ENCODE results near the gene IGFBP4. TPM values are rescaled to one million over a fixed set of nuclear protein-coding genes. Genes with fewer than 3 reads are reported as not detected.

IGFBP4 gene
- total and polyA plus RNA-seq, 2 donors (not counting 1 experiment from before 2014, with no cell fraction given), result 4.6 to 31.3 TPM

DNA sequence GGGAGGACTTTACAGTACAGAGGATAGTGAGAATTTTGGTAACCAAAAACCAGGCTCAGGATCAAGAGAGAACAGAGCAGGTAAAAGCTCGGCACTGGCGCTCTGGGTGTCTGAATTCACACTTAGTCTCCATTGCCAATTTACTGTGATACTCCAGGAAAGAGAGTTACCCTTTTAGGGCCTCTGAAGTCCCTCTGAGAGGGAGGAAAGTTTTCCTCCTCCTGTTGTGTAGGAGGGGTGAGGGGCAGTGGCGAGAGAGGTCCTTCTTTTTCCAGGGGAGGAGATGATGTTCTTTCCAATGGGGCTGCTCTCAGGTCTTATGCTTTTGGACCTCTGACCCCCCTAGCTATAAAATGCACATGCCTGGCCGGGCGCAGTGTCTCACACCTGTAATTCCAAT lies 63.5 kb downstream of the IGFBP4 start:
- H3K36me3 ChIP-seq (replicated peaks in 1 of 2; ENCODE audit: control extremely low read depth in 1 of 2, control insufficient read depth in 1 of 2, extremely low read depth in 1 of 2, insufficient read depth in 2 of 2, low read length in 1 of 2), result no peaks in the 10 kb centered on the region
- intact Hi-C loops (cut with micrococcal nuclease), result no loop called here
- H3K4me3 ChIP-seq (ENCODE audit: control extremely low read depth in 1 of 5, extremely low read depth in 1 of 5, insufficient read depth in 1 of 5, low read depth in 2 of 5, low read length in 4 of 5), result no peak overlapping the region
- H4K20me1 ChIP-seq (ENCODE audit: control insufficient read depth, insufficient read depth, low read length, poor library complexity, severe bottlenecking), result no peaks in the 10 kb centered on the region
- no peak overlapping the region for H3K4me2 ChIP-seq (replicated peaks; ENCODE audit: low read depth, low read length, poor library complexity, severe bottlenecking)
- CTCF ChIA-PET, result interaction anchor here (1.2 kb wide), 1 partner anchor 26 kb away, joined by 5 read pairs; no protein-coding TSS in a partner anchor
- 75% methylated on average over 2 of the region's 5 CpGs for WGBS (ENCODE audit: insufficient coverage)
- H3K4me3 Mint-ChIP-seq, result no peak overlapping the region
- TF ChIP-seq, protein P1, sequence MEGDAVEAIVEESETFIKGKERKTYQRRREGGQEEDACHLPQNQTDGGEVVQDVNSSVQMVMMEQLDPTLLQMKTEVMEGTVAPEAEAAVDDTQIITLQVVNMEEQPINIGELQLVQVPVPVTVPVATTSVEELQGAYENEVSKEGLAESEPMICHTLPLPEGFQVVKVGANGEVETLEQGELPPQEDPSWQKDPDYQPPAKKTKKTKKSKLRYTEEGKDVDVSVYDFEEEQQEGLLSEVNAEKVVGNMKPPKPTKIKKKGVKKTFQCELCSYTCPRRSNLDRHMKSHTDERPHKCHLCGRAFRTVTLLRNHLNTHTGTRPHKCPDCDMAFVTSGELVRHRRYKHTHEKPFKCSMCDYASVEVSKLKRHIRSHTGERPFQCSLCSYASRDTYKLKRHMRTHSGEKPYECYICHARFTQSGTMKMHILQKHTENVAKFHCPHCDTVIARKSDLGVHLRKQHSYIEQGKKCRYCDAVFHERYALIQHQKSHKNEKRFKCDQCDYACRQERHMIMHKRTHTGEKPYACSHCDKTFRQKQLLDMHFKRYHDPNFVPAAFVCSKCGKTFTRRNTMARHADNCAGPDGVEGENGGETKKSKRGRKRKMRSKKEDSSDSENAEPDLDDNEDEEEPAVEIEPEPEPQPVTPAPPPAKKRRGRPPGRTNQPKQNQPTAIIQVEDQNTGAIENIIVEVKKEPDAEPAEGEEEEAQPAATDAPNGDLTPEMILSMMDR (IDR thresholded peaks at IDR 0.05), result no peak
- TF ChIP-seq EZH2 (IDR thresholded peaks at IDR 0.05; ENCODE audit: borderline replicate concordance, insufficient read depth, low read depth, low read length, poor library complexity, severe bottlenecking), result no peak
- DNase-seq (no peak), ATAC-seq (ENCODE audit: low read depth) (no peak)
- H3K27me3 ChIP-seq (replicated peaks in 1 of 4; ENCODE audit: control extremely low read depth in 1 of 4, control insufficient read depth in 3 of 4, insufficient read depth in 4 of 4, low read length in 3 of 4), result no peaks in the 10 kb centered on the region
- H3K9me3 Mint-ChIP-seq (ENCODE audit: insufficient read depth), result no peaks in the 10 kb centered on the region
- H3K9me3 ChIP-seq (ENCODE audit: control extremely low read depth in 1 of 3, control insufficient read depth in 2 of 3, insufficient read depth in 1 of 3, low read length in 2 of 3), result no peaks in the 10 kb centered on the region
- POLR2A ChIA-PET, result interaction anchor here (0.9 kb wide), 1 partner anchor 19 kb away, joined by 3 read pairs; no protein-coding TSS in a partner anchor
- H3K79me2 ChIP-seq (ENCODE audit: control insufficient read depth, insufficient read depth, low read length), result no peaks in the 10 kb centered on the region
- H3K9ac ChIP-seq (ENCODE audit: low read length), result no peak overlapping the region
- peaks cover 4% of the 10 kb centered on the region for H3K27me3 Mint-ChIP-seq
- no peak overlapping the region for H2AFZ ChIP-seq (ENCODE audit: insufficient read depth, low read depth, low read length, poor library complexity, severe bottlenecking)
- no peaks in the 10 kb centered on the region for H3K4me1 ChIP-seq (ENCODE audit: control insufficient read depth in 2 of 2, insufficient read depth in 2 of 2, low read length in 2 of 2)
- H3K4me1 Mint-ChIP-seq, result peaks cover 9% of the 10 kb centered on the region
- H3K27ac Mint-ChIP-seq, result no peak overlapping the region
- no peak overlapping the region for H3K27ac ChIP-seq (ENCODE audit: low read length in 2 of 2)

Other genes with a start within 250 kb of the IGFBP4 start
- gene WIPF2, start 224.1 kb upstream of the IGFBP4 start, total RNA-seq, result 46.6 and 48.4 TPM in 2 replicates
- gene WIPF2, start 224.1 kb upstream of the IGFBP4 start, polyA plus RNA-seq, result 7.7 and 8.7 TPM in 2 replicates
- gene CDC6, start 155.6 kb upstream of the IGFBP4 start, total RNA-seq, result 0.63 and 2.2 TPM in 2 replicates
- 0.69 and 1.1 TPM in 2 replicates for gene CDC6, start 155.6 kb upstream of the IGFBP4 start, polyA plus RNA-seq
- gene RARA, start 134.3 kb upstream of the IGFBP4 start, total RNA-seq, result 85.5 and 86.2 TPM in 2 replicates
- gene RARA, start 134.3 kb upstream of the IGFBP4 start, polyA plus RNA-seq, result 20.7 and 33.5 TPM in 2 replicates
- gene GJD3, start 78.7 kb upstream of the IGFBP4 start, total RNA-seq, result not detected in 2 replicates
- not detected in 2 replicates for gene GJD3, start 78.7 kb upstream of the IGFBP4 start, polyA plus RNA-seq
- gene TOP2A, start 25.6 kb upstream of the IGFBP4 start, total RNA-seq, result 3.0 and 3.1 TPM in 2 replicates
- gene TOP2A, start 25.6 kb upstream of the IGFBP4 start, polyA plus RNA-seq, result 0.36 and 0.50 TPM in 2 replicates
- gene TNS4, start 58.2 kb downstream of the IGFBP4 start, total RNA-seq, result not detected in 2 replicates
- gene TNS4, start 58.2 kb downstream of the IGFBP4 start, polyA plus RNA-seq, result 0.07 TPM in 1 of 2 replicates, not detected in the other
- 451 and 481 TPM in 2 replicates for gene CCR7, start 122.0 kb downstream of the IGFBP4 start, total RNA-seq
- 116 and 142 TPM in 2 replicates for gene CCR7, start 122.0 kb downstream of the IGFBP4 start, polyA plus RNA-seq
- gene SMARCE1, start 204.4 kb downstream of the IGFBP4 start, total RNA-seq, result 123 and 128 TPM in 2 replicates
- gene SMARCE1, start 204.4 kb downstream of the IGFBP4 start, polyA plus RNA-seq, result 19.9 and 27.7 TPM in 2 replicates
- not detected in 2 replicates for gene KRT222, start 221.7 kb downstream of the IGFBP4 start, total RNA-seq
- gene KRT222, start 221.7 kb downstream of the IGFBP4 start, polyA plus RNA-seq, result not detected in 2 replicates